GM21367 (cell line): ENCODE data around the gene COL18A1.

Experiments used
- ATAC-seq: cut with Tn5 transposase; IDR thresholded peaks from one replicate; pipeline ENCODE4 v1.9.1; 2021; ENCODE audit not compliant: unreplicated experiment

COL18A1 gene

DNA sequence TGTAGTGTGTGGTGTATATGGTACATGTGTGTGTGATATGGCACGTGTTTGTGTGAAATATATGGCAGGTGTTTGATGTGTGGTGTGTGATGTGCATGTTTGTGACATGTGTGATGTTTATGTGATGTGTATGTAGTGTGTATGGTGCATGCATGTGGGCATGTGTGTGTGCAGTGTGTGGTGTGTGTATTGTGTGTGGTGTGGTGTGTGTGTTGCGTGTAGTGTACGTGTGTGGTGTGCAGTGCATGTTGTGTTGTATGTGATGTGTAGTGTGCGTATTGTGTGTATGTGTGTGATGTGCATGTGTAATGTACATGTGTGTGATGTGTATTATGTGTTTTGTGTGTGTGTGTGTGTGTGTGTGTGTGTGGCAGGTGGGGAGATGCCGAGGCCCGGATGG is 71.6 kb downstream of the COL18A1 start:
- no peak for ATAC-seq

DNA sequence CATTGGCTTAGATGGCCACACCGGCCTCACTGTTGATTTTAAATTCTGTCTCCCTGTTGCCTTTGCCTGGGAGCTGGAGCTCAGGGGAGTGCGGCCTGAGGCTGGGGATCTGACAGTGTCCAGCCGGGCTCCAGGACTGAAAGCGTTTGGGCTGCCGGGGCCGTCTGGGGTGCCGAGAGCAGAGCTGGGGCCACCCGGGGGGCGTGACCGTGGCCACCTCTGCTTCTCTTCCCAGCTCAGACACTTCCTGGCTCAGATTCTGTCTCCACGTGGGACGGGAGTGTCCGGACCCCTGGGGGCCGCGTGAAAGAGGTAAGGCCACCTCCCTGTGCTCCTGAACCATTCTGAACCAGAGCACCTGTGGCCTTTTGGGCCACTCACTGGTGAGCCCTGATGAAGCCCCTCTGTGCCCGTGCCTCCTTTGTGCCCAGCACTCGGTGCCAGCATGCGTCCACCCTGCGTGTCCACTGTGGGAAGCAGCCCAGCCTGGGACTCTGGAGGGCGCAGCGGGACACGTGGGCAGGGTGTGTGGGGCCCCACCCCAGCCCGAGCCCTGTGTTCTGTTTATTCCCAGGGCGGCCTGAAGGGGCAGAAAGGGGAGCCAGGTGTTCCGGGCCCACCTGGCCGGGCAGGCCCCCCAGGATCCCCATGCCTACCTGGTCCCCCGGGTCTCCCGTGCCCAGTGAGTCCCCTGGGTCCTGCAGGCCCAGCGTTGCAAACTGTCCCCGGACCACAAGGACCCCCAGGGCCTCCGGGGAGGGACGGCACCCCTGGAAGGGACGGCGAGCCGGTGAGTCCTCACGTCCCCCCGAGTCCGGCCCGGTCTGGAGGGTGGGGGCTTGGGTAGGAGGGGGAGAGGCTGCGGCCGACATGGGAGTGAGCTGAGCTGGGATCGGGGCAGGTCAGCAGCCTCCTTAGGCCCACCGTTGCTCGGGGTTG is 72.5 kb downstream of the COL18A1 start:
- ATAC-seq, result no peak

DNA sequence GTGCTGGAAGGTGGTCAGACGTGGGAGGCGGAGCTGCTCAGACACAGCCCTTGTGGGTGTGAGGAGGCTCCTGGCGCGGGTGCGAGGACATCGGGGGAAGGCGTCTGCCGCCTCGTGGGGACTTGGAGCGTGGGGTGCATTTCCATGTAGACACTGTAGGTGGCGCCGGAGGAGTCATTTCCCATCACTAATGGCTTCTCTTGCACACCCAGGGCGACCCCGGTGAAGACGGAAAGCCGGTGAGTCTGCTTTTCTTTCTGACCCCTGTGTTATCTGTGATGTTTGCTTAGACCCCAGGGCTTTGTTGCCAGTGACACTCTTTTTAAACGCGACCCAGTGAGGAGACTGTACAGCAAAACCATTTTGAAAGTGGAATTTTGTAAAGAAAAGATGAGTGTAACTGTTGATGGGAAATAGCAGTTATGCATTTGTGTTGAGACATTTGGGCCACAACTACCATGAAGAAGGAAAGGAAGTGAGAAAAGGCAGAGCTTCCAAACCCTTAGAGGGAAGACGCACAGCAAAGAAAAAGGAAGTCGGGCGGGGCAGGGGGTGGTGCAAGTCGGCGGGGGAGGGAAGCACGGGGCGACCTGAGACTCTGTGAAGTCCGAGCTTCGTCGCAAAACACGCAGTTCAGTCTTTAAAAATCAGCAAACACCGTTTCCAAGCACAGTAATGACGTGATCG is 73.3 kb downstream of the COL18A1 start:
- no peak for ATAC-seq

DNA sequence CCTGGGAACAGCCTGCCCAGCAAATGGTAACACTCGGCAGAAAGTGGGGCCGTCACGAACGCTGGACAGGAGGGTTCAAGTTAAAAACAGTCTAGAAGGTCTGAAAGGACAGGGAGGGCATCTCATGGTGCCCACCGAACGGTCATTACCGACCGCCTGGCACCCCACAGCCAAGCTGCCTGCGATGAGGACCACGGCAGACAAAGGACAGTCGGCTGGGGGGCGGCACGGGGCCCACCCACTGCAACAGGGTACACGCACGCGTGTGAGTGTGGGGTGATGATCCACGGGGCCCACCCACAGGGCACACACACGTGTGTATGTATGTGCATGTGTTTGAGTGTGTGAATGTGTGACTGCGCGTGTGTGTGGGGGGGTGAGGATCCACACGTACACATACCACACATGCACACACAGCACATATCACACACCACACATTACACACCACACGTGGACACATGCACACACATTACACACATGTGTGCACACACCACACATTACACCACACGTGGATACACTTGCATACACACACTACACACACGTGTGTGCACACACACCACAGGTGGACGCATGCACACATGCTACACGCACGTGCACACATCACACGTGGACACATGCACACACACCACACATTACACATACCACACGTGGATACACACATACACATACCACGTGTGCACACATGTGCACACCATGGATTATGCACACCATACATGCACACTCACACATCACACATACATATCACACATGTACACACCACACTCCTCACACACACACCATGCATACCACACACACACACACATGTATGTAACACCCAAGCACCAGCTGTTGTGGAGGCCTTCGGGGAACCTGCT is 74.1 kb downstream of the COL18A1 start:
- ATAC-seq, result no peak

DNA sequence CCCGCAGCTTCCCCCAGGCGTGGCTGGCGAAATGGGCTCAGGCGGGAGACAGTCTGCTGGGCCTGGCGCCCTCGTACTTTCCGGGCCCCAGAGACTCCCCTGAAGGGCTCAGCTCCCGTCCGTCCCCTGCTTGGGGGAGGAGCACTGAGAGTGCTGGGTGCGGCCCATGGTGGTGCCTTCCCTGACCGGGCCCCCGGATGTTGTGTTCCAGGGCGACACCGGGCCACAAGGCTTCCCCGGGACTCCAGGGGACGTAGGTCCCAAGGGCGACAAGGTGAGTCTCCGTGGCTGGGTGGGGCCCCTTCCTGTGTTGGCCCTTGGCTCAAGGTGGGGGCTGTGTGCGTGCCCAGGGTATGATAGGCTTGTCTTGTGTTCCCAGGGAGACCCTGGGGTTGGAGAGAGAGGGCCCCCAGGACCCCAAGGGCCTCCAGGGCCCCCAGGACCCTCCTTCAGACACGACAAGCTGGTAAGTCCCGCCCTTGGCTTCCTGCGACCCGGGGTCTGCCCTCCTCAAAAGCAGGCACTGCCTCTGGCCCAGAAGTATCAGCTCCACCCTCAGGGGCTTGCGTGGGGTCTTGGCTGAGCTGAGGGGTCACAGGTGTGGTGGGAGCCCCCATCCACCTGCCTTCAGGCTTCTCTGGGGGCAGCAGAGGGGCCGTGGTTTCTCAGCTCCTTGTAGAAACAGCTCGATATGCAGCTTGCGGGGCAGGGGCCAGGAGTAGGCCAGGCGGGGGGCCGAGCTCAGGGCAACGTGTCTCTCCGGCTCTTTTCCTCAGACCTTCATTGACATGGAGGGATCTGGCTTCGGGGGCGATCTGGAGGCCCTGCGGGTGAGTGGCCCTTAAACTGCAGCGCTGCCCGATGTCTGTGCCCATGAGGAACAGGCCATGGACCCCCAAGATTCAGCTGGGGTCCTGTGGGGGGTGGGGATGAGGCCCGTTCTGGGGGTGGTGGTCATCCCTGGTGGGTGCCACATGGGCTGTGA is 75.0 kb downstream of the COL18A1 start:
- ATAC-seq, result no peak

DNA sequence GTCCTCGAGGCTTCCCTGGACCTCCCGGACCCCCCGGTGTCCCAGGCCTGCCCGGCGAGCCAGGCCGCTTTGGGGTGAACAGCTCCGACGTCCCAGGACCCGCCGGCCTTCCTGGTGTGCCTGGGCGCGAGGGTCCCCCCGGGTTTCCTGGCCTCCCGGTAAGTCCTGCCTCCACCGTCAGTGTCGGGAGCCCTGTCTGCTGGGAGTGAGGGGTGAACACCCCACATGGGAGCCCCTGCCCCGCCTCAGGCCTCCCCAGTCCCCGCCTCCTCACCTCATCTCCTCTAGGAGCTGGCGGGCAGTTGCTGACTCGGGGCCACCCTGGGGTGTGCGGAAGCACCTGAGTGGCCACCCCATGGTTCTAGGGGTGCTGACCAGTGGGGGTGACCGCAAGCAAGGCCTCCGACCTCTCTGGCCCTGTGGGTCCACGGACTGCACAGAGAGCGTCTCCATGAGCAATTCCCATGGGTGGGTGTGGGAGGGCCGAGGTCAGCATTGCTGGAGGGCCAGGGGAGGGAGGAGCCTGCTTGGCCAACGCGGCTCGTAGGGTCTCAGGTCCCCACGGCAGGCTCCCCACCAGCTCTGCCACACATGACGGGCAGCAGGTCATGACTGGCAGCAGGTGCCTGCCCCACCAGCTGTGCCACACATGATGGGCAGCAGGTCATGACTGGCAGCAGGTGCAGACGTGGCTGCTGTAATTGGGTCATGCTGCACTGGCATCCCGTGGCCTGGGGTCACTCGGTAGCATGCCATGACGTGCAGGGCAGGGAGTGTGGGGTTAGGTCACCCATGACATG is 75.9 kb downstream of the COL18A1 start:
- ATAC-seq, result no peak

DNA sequence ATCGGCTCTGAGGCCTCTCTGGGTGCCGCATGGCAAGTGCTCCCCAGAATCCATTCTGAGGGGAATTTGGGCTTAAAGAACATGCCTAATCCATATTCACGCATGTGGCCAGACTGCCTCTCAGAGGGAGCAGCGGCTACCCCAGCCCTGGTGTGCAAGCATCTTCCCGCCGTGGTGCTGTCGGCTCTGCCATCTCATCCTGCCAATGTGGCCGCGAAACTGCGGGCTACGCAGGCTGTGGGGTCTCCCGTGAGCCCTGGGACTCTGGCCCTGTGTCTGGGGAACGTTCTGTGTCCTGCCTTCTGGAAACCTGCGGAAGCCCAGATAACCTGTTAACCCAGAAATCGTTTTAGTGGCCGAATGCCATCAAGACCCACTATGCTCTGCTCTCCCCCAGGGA is 76.6 kb downstream of the COL18A1 start:
- no peak for ATAC-seq

DNA sequence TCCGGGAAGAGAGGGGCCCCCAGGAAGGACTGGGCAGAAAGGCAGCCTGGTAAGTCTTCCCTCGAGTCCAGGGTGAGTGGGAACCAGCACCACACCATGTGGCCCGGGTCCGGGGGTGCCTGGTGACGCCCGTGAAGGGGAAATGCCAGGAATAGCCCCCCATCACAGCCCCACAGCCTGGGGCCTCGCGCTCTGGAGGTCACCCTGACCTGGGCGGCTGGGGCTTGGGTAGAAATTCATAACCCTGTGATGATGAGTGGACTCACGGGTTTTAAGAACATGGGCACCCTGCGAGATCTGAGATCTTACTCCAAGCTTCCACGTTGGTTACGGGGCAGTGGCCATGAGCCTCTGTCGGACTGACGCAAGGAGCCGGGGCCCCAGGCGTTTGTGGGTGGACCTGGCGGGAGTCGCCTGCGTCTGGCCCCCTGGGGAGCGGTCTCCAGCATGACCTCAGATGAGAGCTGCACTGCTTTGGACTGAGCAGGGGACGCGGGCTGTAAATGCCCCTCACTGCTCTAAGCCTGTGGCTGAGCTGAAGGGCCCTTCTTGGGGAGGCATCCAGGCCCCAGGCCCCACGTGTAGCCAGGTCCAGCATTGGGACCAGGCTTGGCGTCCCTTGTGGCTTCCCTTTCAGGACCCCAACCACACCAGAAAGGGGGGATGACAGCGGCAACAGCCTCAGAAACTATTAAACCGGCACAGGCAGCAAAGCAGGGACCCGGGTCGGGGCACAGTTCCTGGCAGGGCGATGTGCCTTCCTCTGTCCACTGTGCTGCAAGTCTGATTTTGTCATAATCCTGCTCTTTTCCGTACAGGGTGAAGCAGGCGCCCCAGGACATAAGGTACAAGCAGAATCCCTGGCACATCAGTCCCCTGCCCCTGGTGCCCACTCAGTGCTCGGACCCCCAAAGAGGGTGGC is 77.3 kb downstream of the COL18A1 start:
- ATAC-seq, result no peak

DNA sequence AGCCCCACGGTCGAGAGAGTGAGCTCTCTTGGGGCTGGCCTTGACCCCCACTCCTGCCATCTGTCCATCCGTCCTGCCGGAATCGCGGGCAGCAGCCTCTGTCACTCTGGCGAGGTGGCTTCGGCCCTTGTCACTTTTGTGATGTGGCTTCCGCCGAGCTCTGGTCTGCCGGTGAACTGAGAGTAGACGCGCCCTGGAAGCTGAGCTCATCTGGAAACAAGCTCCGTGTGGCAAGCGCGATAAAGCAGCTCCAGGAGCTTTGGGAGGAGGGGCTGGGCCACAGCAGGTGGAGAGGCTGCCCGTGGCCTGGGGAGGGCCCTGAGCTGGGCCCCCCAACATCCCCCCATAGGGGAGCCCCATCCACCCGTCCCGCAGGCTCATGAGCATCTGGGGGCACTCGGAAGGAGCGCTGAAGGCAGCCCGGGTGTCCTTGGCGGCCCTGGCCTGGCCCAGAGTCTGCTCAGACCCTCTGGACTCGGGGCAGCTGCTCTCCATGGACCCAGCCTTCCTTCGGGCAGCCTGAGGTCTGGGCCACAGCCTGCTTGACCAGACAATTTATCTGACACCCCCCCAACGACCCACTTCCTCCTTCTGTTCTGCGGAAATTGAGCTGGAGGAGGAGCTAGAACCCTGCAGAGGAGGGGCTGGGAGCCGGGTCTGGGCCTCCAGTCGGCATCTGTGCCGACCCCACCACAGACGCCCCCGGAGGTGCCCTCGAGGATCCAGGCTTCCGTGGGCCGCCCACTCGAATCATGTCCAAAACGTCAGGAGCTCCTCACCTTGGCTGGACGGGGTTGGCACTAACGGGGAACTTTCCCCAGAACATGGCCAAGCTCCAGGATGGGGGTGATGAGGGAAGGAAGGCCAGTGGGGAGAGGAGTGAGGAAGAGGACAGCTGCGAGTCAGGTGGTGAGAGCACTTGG is 78.2 kb downstream of the COL18A1 start:
- no peak for ATAC-seq

DNA sequence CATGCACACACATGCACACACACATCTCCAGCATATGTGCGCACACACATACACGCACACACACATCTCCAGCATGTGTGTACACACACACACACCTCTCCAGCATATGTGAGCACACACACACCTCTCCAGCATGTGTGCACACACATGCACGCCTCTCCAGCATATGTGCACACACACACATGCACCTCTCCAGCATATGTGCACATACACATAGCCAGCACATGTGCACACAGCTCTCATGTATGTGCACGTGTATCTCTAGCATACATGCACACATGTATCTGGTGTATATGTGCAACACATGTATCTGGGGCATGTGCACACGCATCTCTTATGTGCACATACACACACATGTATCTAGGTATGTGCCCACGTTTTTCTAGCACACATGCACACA is 79.4 kb downstream of the COL18A1 start:
- ATAC-seq, result no peak

DNA sequence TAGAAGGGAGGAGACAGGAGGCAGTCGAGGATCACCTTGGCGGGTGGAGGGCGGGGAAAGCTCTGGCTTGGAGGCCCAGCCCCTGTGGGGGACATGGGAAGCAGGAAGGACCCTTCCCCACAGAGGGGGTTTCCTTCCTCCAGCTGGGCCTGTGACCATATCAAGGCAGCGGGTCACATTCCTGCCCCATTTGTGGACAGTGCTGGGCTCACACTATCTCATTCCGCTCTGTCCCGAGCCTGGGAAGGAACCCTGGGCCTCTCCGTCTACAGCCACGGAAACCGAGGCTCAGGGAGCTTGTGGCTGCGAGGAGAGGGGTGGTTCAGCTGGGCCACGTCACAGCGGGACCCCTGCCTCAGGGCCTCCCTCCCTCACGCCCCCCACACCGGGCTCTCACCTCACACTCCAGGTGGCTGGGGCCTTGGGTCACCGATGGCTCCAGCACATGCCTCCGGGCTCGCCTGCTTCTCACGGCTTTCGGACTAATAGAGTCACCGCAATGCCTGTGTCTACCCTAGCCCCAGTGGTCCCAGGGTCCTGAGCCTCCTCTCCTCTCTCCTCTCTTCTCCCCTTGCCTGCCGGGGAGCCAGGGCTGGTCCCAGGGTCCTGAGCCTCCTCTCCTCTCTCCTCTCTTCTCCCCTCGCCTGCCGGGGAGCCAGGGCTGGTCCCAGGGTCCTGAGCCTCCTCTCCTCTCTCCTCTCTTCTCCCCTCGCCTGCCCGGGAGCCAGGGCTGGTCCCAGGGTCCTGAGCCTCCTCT is 80.9 kb downstream of the COL18A1 start:
- ATAC-seq, result no peak

DNA sequence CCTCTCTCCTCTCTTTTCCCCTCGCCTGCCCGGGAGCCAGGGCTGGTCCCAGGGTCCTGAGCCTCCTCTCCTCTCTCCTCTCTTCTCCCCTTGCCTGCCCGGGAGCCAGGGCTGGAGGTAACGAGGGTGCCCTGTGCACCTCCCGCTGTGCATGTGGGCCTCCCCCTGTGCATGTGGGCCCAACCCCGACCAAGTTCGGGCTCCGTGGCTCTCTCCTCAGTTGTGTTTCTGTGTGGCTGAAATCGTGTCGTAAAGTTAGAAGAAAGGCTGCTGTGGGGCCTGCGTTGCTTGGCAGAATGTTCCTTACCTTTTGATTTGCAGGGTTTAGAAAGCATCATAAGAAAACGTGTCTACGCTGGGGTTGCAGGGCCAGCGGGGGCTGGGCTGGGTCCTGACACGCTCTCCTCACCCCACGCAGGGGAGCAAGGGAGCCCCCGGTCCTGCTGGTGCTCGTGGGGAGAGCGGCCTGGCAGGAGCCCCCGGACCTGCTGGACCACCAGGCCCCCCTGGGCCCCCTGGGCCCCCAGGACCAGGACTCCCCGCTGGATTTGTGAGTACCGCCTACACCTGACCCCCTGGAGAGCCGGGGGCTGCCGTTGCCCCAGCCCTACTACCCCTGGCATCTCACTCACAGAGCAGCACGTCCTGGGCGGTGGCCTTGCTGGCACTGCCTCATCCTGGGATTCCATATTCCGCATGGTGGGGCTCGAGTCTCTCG is 81.6 kb downstream of the COL18A1 start:
- ATAC-seq, result no peak

DNA sequence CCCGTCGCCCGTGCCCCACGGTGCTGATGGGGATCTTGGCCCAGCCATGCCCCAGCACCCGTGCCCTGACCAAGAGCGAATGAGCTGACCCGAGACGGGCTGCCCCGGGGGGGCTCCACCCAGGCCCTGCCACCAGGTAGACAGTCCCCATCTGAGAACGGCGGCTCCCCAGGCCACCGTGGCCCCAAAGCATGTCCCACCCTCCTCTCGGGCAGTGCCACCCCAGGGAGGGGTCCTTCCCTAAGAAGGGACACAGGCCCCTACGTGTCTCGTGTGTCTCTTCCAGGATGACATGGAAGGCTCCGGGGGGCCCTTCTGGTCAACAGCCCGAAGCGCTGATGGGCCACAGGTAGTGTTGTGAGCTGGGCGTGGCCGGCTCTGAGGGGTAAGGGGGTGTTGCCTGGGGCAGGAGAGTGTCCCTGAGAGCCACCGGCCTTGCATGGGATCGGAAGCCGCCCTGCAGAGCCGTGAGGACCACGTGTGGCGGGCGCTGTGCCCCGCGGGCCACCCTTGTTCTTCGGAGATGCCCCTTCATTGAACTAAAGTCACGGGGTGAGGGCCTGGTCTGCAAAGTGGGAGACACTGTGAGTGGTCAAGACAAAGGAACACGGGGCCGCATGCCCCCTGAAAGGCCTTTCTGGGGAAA is 82.3 kb downstream of the COL18A1 start:
- ATAC-seq, result no peak

DNA sequence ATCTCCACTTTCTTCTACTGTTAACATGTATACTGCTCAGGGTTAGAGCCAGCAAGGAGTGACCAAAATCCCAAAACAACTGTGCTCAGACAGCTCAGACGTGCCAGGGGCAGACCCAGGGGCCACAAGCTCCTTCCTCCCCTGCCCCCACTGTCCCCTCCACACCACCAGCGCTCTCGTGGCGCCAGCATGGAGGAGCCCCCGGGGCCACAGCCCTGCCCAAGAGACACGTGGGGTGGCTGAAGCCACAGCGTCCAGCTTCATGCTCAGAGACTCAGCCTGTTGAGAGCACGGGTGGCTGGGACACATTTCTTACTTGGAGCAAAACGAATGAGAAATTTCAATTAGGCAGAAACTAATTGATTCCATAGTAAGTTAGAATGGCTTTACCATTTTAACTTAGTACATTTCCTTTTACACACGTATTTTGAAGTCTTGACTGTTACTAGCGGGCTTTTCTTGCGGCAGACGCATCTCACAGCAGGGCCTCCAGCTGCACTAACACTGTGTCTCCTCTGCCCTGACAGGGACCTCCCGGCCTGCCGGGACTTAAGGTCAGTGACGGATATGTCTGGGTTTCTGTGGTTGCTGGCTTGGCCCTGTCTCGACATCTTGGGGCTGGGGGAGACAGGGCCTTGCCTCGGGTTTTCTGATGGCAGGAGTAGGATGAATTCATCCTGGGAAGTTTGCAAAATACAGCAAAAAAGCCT is 83.1 kb downstream of the COL18A1 start:
- ATAC-seq, result no peak
